GM10248 (cell line): ENCODE measurements around the gene MDC1.

Experiments used
- CTCF ChIA-PET: fragments of 300-600 bp; sonication (Branson Sonifier 250); formaldehyde crosslinking; extraction: SDS; loops from one replicate; lab custom pipeline; 2021; ENCODE audit warnings: antibody characterized with exemption; lab: Yijun Ruan, JAX
- POLR2A ChIA-PET: fragments of 350-650 bp; sonication (Branson Sonifier 250); formaldehyde crosslinking; extraction: SDS; loops from one replicate; lab custom pipeline; 2020; ENCODE audit warnings: antibody characterized with exemption; lab: Yijun Ruan, JAX
- DNase-seq: peaks from one replicate; pipeline ENCODE4 v3.0.0; 2012; ENCODE audit errors: extremely low spot score
- TF ChIP-seq, protein P1 (sequence below): IDR thresholded peaks from 2 replicates; pipeline ENCODE4 v1.5.1; 2012; ENCODE audit warnings: mild to moderate bottlenecking, low read depth; ENCODE audit errors: extremely low read depth, missing control alignments, control extremely low read depth

Gene MDC1

DNA sequence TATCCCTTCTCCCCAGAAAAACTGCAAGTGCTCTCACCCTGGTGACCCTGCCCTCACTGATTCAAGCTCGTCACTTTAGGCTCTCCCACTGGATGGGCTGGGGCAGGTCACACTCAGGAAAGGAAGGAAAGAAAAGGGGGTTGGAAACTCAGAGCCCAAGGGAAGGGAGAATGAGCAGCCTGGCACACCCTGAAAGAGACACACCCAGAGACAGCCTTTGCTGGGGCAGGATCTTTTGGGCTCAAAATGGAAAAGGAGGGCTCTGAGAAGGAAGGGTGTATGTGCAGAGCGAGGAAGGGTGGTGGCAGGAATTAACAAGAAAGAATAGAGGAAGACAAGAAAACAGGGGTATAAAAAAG is 33.1 kb downstream of the MDC1 start:
- TF ChIP-seq, protein P1, sequence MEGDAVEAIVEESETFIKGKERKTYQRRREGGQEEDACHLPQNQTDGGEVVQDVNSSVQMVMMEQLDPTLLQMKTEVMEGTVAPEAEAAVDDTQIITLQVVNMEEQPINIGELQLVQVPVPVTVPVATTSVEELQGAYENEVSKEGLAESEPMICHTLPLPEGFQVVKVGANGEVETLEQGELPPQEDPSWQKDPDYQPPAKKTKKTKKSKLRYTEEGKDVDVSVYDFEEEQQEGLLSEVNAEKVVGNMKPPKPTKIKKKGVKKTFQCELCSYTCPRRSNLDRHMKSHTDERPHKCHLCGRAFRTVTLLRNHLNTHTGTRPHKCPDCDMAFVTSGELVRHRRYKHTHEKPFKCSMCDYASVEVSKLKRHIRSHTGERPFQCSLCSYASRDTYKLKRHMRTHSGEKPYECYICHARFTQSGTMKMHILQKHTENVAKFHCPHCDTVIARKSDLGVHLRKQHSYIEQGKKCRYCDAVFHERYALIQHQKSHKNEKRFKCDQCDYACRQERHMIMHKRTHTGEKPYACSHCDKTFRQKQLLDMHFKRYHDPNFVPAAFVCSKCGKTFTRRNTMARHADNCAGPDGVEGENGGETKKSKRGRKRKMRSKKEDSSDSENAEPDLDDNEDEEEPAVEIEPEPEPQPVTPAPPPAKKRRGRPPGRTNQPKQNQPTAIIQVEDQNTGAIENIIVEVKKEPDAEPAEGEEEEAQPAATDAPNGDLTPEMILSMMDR, result no peak
- DNase-seq, result no peak
- ChIA-PET CTCF (interaction anchor here (1.2 to 18.8 kb wide), 3 partner anchors 40 to 162 kb away, joined by 3 to 776 read pairs (median 3); partner anchors contain the start of genes MDC1 and TUBB), POLR2A (interaction anchor here (1.0 to 1.2 kb wide), 2 partner anchors 37 to 69 kb away, joined by 3 read pairs; no protein-coding TSS in a partner anchor)

DNA sequence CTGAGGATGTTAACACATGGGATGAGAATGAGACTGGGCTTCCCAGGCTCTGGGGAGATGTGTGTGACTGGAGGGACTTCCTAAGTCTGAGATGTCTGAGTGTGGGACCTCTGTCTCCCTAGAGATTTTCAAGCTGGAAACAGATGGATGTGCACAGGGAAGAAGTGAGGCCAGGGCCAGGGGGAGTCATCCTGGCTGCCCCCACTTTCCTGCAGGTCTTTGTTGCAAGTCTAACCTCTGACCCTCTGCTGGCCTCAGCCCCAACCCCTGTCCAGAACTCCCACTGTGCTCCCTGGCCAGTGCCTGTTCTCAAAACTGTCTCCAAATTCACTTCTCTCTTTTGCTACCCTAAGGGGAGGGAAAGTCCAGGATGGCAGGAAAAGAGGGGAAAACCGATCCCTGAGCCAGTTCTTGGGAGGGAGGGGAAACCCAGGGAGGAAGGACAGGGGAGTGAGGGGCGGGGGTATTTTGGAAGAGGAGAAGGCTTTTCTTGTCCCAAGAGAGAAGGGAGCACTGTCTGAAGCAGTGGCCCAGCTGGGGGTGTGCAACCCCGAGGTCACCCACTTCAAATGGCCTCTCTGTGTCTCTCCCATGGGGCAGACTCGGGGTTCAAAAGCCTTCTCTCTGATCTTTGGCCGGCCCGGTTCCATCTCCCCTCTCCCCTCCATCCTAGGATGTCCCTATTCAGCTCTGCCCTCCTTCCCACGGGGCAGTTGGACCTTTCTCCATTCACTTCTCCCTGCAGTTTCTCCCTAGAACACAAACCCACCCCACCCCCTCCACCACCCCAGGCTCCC is 33.7 kb downstream of the MDC1 start:
- CTCF ChIA-PET, result interaction anchor here (1.0 to 18.8 kb wide), 4 partner anchors 9 to 162 kb away, joined by 3 to 776 read pairs (median 9); partner anchors contain the start of genes DHX16, MDC1 and TUBB

DNA sequence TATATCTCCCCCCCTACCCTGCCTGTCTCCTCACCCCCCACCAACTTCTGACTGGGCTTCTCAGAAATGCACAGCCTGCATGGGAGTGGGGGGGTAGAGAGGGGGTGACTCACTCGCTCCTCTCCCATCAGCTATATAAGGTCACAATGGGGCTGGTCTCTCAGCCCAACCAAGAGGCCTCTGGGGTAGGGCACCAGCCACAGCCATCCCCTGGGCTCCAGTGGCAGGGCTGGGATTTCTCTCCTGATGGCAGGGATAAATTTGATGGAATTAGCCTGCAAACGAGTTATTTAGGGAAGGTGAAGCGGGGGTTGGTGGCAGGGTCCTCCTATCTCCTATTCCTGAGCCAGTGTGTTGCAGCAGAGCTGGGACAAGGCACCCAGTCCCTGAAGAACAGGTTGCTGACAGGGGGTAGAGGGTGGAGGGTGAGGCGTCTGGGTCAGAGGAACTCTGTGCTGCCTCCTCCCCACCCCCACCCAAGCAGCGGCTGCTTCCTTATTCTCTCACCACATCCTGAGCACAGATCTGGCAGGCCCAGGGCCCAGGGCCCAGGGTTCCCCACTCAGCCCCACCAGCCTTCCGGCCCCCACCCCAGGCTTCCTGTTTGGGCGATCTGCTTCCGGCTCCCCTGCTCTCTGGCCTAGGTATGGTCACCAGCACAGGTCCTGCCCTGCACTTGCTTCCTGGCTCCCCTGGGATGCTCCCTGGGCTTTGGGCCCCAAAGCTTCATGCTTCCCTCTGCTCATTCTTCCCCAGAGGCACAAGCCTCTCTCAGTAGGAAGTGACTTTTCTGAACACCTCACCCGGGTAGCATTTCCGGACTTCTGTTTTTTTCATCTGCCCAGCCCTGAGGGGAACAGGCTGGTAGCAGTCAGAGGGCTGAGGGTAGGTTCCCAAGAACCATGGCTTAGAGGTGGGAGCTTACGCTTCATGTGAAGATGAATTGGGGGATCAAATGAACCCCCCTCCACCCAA is 34.7 kb downstream of the MDC1 start:
- POLR2A ChIA-PET, result interaction anchor here (1.0 to 1.7 kb wide), 2 partner anchors 35 to 68 kb away, joined by 5 to 8 read pairs; partner anchors contain the start of gene MDC1
- peak; percentile 81 for DNase-seq
- CTCF ChIA-PET, result interaction anchor here (1.0 to 18.8 kb wide), 5 partner anchors 8 to 163 kb away, joined by 3 to 776 read pairs (median 15); partner anchors contain the start of genes DHX16, MDC1, NRM and TUBB
- TF ChIP-seq, protein P1, result no peak

More for the DNA sequence above, 33.7 kb downstream of the MDC1 start:
- TF ChIP-seq, protein P1, result no peak
- no peak for DNase-seq
- POLR2A ChIA-PET, result no interaction called here

DNA sequence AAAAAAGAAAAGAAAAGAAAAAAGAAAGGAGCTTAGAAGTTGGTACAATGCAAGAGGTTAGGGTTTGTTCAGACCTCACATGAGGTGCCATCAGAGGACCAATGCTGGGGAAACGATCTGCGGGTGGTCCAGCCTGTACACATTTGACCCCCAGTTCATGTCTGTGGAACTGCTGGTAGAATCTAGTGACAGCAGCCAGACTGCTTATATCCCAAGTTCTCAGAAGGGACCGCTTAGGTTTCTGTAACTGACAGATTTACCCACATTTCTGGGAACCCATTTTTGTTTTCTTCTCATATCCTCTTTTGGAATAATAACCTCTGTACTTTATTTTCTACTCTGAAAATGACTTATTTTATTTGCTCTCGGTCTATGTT is 35.3 kb downstream of the MDC1 start:
- ChIA-PET CTCF (interaction anchor here (1.1 to 18.8 kb wide), 4 partner anchors 9 to 200 kb away, joined by 3 to 776 read pairs (median 40); partner anchors contain the start of genes DHX16, MDC1, NRM and TUBB), POLR2A (interaction anchor here (1.0 to 1.7 kb wide), 2 partner anchors 35 to 67 kb away, joined by 5 to 8 read pairs; partner anchors contain the start of gene MDC1)
- no peak for DNase-seq
- TF ChIP-seq, protein P1, result no peak

DNA sequence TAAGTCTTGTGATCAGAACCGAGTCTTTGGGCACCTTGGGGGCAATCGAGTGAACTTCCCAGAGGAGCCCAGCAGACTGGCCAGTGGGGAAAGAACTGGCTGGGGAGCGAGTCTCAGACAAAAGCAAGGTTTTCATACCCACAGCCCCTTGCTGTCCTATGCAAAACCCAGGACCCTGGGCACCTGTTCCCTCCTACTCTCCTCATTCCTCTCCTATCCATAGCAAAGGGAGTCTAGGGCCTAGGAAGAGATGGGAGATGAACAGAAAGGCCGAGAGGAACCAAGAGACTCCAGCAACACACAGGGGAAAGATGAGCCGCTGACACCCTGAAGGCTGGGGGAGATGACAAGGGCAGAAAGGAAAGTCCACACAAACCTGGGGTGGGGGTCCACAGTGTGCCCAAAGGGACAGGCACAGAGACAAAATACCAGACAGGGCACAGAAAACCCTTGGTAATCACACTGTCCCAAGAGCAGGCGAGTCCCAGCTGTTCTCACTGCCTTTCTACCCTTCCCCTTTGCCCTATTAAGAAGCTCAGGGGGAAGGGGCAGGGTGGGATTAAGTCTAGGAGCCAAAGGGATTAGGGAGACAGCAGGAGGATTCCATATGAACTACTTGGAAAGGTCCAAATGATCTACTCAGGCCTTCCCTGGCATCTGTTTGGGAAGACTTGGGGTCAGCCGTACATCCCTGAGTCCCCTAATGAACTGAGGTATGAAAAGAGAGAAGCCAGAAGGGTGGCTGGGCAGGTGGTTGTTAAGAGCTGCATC is 37.1 kb downstream of the MDC1 start:
- no peak for DNase-seq
- CTCF ChIA-PET, result interaction anchor here (0.7 to 18.8 kb wide), 30 partner anchors 10 to 400 kb away, joined by 3 to 776 read pairs (median 5); partner anchors contain the start of genes C6orf136, MDC1, MRPS18B and NRM
- POLR2A ChIA-PET, result interaction anchor here (1.2 kb wide), 2 partner anchors 43 to 64 kb away, joined by 3 to 7 read pairs; no protein-coding TSS in a partner anchor
- TF ChIP-seq, protein P1, result no peak
